Breast epithelium (tissue), 4 donors: ENCODE data around the gene KLHL3. TPM values are rescaled to one million over a fixed set of nuclear protein-coding genes. Genes with fewer than 3 reads are reported as not detected.

Source experiments
- DNase-seq, 2 donors: peaks; one replicate each; pipeline ENCODE4 v3.0.0-alpha.2; 2019; ENCODE audit warnings: low spot score in 2 of 2
- H3K27ac ChIP-seq, 2 donors: fragments of 200-600 bp; sonication (generic) in 1 of 2; one replicate each; pipeline ENCODE4 v1.5.1; 2016 to 2019; ENCODE audit warnings: mild to moderate bottlenecking in 1 of 2
- H3K27me3 ChIP-seq, 2 donors: fragments of 200-600 bp; sonication (generic) in 1 of 2; one replicate each; pipeline versions ENCODE4 v1.5.1 to v1.6.0; 2017 to 2019; ENCODE audit warnings: control low read depth in 1 of 2, mild to moderate bottlenecking in 1 of 2
- H3K36me3 ChIP-seq: fragments of 200-600 bp; one replicate; pipeline ENCODE4 v1.5.1; 2019
- H3K4me1 ChIP-seq, 2 donors: fragments of 200-600 bp; sonication (generic); one replicate each; pipeline ENCODE4 v1.5.1; 2016 to 2019; ENCODE audit warnings: control low read depth in 1 of 2
- H3K4me3 ChIP-seq, 3 donors: fragments of 200-600 bp; sonication (generic); 1 replicate in 2 of 3; 2 replicates in 1 of 3; pipeline ENCODE4 v1.5.1; 2016 to 2019; ENCODE audit warnings: mild to moderate bottlenecking in 3 of 3, moderate library complexity in 2 of 3
- H3K9me3 ChIP-seq, 2 donors: fragments of 200-600 bp; sonication (generic) in 1 of 2; one replicate each; pipeline ENCODE4 v1.5.1; 2016 to 2019; ENCODE audit warnings: control low read depth in 1 of 2
- POLR2A ChIP-seq: fragments of 450-650 bp; IDR thresholded peaks from one replicate; pipeline ENCODE4 v1.6.1; 2016; ENCODE audit warnings: antibody characterized with exemption, mild to moderate bottlenecking, moderate library complexity
- POLR2AphosphoS5 ChIP-seq, 3 donors: sonication (generic); formaldehyde crosslinking; IDR thresholded peaks; one replicate each; pipeline ENCODE4 v1.6.1; 2017; ENCODE audit warnings: antibody characterized with exemption in 3 of 3
- intact Hi-C: fragments of 100-400 bp; cut with DNase I; formaldehyde crosslinking; loops from one replicate; pipeline ENCODE4 v1.15.1; 2023; ENCODE audit warnings: low total_unique reads
- total RNA-seq, 3 donors: library from RNA; depleted of rRNA; stranded (reverse); fragments of >200 nt; gene quantifications; one replicate each; pipeline ENCODE4 v1.1.0, GENCODE V29; 2016
- TF ChIP-seq, protein P1 (sequence below), 3 donors: fragments of 450-650 bp; IDR thresholded peaks; one replicate each; pipeline ENCODE4 v1.5.1; 2016 to 2017; ENCODE audit warnings: antibody characterized with exemption in 3 of 3, mild to moderate bottlenecking in 3 of 3, moderate library complexity in 3 of 3

Gene KLHL3
- total RNA-seq, 3 donors from 2014 or later: 4.5 to 11.7 (median 4.9) TPM

DNA sequence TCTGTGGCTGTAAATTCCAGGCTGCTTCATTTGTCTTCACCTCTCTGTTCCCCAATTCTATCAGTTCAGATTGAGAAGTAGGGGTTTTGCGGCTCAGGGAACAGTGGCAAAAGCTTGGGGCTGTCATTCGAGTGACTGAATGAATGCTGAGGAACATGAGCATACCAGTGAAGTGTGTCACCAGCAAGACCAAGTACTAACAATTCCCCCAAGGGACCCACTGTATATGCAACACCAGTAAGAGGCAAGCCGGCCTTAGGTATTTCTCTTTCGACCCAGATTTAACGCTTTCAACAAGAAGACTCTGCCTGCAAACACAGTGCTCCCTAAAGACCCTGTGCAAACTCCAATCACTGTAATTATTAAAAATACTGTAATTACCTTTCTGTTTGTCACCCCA, 25.8 kb downstream of the KLHL3 start:
- TF ChIP-seq, protein P1, sequence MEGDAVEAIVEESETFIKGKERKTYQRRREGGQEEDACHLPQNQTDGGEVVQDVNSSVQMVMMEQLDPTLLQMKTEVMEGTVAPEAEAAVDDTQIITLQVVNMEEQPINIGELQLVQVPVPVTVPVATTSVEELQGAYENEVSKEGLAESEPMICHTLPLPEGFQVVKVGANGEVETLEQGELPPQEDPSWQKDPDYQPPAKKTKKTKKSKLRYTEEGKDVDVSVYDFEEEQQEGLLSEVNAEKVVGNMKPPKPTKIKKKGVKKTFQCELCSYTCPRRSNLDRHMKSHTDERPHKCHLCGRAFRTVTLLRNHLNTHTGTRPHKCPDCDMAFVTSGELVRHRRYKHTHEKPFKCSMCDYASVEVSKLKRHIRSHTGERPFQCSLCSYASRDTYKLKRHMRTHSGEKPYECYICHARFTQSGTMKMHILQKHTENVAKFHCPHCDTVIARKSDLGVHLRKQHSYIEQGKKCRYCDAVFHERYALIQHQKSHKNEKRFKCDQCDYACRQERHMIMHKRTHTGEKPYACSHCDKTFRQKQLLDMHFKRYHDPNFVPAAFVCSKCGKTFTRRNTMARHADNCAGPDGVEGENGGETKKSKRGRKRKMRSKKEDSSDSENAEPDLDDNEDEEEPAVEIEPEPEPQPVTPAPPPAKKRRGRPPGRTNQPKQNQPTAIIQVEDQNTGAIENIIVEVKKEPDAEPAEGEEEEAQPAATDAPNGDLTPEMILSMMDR (IDR thresholded peaks at IDR 0.05): no peak
- intact Hi-C loops: no loop called here
- no peaks in the 10 kb centered on the region for H3K36me3 ChIP-seq
- H3K27me3 ChIP-seq: no peaks in the 10 kb centered on the region
- H3K4me1 ChIP-seq: no peaks in the 10 kb centered on the region
- H3K4me3 ChIP-seq: no peak overlapping the region
- H3K9me3 ChIP-seq: no peaks in the 10 kb centered on the region
- no peak overlapping the region for H3K27ac ChIP-seq
- no peak for DNase-seq

DNA sequence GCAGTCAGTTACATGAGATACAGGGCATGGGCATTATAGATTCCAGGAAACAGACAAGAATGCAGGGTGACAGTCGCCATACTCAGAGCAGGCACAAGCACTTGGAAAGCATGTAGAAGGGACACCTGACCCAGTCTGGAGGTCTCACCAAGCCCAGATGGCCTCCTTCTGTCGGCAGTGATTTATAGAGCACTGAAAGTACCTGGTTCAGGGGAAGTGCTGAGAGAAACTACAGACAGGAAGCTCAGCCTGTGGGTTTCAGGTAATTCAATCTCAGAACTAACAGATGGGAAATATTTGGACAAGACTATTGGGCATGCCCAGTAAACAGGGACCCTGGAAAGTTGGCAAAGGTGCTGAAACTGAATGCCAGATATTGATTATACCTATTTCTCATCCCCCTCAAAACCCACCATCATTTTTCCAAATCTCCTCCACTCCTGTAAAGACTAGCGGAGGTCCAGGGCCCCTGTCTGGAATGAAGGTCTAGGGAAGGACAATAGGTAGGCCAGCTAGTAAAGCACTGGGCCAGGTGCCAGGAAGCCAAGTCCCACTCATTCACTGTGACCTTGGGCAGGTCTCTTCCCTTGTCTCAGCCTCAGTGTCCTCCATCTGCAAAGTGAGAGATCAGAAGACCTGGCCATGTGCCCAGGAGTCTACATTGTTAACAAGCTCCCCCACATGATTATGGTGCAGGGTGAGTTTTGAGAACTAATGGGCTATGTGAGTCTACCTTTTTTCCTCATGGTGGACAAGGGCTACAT, 26.9 kb downstream of the KLHL3 start:
- no peak for TF ChIP-seq POLR2A
- TF ChIP-seq POLR2AphosphoS5 (IDR thresholded peaks at IDR 0.05): no peak
- TF ChIP-seq, protein P1 (IDR thresholded peaks at IDR 0.05): no peak
- Histone ChIP-seq H3K9me3 (no peaks in the 10 kb centered on the region), H3K4me3 (no peak overlapping the region), H3K36me3 (no peaks in the 10 kb centered on the region), H3K27me3 (no peaks in the 10 kb centered on the region), H3K27ac (no peak overlapping the region), H3K4me1 (no peaks in the 10 kb centered on the region)
- DNase-seq: no peak
- intact Hi-C loops: no loop called here

DNA sequence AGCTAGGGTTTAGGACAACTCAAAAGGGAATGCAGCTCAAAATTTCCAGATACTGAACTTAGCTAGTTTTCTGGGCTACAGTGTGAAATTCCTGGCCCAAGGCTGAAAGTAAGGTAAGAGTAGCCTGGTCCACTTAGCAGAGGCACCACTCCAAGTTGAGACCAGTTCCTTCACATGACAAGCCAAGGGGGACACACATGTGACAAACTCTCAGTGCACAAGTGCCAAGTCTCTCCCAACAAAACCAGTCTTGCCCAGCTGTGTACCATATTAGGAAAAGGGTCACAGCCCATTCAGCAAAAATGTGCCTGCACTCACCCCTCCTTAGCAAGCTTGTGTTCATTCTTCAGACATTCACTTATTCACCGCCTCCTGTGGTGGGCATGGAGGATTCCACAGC, 27.8 kb downstream of the KLHL3 start:
- H3K27me3 ChIP-seq: no peaks in the 10 kb centered on the region
- intact Hi-C loops: no loop called here
- no peak for DNase-seq
- H3K27ac ChIP-seq: no peak overlapping the region
- H3K4me1 ChIP-seq: no peaks in the 10 kb centered on the region
- H3K9me3 ChIP-seq: no peaks in the 10 kb centered on the region
- TF ChIP-seq POLR2AphosphoS5 (IDR thresholded peaks at IDR 0.05) (no peak), POLR2A (no peak)
- TF ChIP-seq, protein P1 (IDR thresholded peaks at IDR 0.05): no peak
- no peak overlapping the region for H3K4me3 ChIP-seq
- no peaks in the 10 kb centered on the region for H3K36me3 ChIP-seq

DNA sequence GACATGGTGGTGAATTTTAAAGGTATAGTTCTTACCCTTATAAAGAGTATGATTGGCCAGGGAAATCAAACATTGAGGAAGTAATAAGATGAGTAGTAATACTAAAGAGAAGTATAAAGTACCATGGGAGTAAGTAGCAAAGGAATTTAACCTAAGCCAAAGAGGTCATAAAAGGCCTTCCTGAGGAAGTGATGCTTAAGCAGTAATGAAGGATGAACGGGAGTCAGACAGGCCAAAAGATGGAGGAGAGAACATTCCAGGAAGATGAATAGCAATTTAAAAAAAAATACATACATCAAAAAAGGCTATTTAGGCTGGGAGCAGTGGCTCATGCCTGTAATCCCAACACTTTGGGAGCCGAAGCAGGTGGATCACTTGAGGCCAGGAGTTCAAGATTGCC, 29.0 kb downstream of the KLHL3 start:
- Histone ChIP-seq H3K27me3 (no peaks in the 10 kb centered on the region), H3K9me3 (no peaks in the 10 kb centered on the region), H3K27ac (no peak overlapping the region), H3K36me3 (no peaks in the 10 kb centered on the region), H3K4me3 (no peak overlapping the region), H3K4me1 (no peaks in the 10 kb centered on the region)
- no peak for TF ChIP-seq POLR2A
- TF ChIP-seq, protein P1 (IDR thresholded peaks at IDR 0.05): no peak
- no peak for TF ChIP-seq POLR2AphosphoS5 (IDR thresholded peaks at IDR 0.05)
- no peak for DNase-seq
- intact Hi-C loops: no loop called here

DNA sequence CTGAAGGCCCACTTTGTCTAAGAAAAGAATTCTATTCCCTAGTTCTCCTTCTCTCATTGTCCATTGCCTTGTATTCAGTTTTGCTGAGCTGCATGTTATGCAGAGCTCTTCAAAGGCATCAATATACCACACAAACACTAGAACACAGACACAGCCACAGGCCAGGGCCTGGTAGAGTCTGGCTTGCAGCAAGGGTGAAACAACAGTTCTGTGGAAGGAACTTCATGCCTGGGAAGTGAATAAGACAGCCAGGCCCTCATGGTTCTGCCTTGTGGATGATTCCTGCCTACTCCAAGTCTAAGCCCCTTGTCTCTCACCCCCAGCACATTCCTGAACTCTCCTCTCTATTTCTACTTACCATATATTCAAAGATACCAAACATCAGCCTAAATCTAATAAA, 30.8 kb downstream of the KLHL3 start:
- H3K4me1 ChIP-seq: no peaks in the 10 kb centered on the region
- intact Hi-C loops: no loop called here
- H3K9me3 ChIP-seq: no peaks in the 10 kb centered on the region
- H3K36me3 ChIP-seq: no peaks in the 10 kb centered on the region
- no peak overlapping the region for H3K27ac ChIP-seq
- TF ChIP-seq POLR2AphosphoS5 (IDR thresholded peaks at IDR 0.05) (no peak), POLR2A (no peak)
- TF ChIP-seq, protein P1 (IDR thresholded peaks at IDR 0.05): no peak
- H3K4me3 ChIP-seq: no peak overlapping the region
- H3K27me3 ChIP-seq: no peaks in the 10 kb centered on the region
- no peak for DNase-seq
